ENCODE data around the gene C9orf85. TPM values are rescaled to one million over a fixed set of nuclear protein-coding genes. Genes with fewer than 3 reads are reported as not detected.

The C9orf85 gene
- total RNA-seq, 1 donor from 2014 or later, result 29.3 TPM

- no peak for DNase-seq (ENCODE audit: low spot score)
- Histone ChIP-seq H3K27me3 (no peaks in the 10 kb centered on the region), H3K4me3 (no peak overlapping the region), H3K4me1 (peaks cover 36% of the 10 kb centered on the region), H3F3A (ENCODE audit: low read depth) (peaks cover 16% of the 10 kb centered on the region), H3K9ac (no peak overlapping the region), H3K27ac (peak overlapping the region; percentile 42), H3K4me2 (peak overlapping the region; percentile 47), H3K36me3 (peaks cover 13% of the 10 kb centered on the region), H3K9me3 (ENCODE audit: low read depth) (no peaks in the 10 kb centered on the region), H3K79me2 (ENCODE audit: low read depth) (peaks cover 100% of the 10 kb centered on the region), H2AFZ (replicated peaks) (no peak overlapping the region), H4K20me1 (ENCODE audit: low read depth) (peaks cover 93% of the 10 kb centered on the region)
- no peak overlapping the region for H3K4me3 Mint-ChIP-seq
- peaks cover 53% of the 10 kb centered on the region for H3K36me3 Mint-ChIP-seq
- H3K27me3 Mint-ChIP-seq (ENCODE audit: insufficient read depth, low read depth), result no peaks in the 10 kb centered on the region
- TF ChIP-seq EZH2phosphoT487 (IDR thresholded peaks at IDR 0.05), result no peak
- TF ChIP-seq, protein P1, sequence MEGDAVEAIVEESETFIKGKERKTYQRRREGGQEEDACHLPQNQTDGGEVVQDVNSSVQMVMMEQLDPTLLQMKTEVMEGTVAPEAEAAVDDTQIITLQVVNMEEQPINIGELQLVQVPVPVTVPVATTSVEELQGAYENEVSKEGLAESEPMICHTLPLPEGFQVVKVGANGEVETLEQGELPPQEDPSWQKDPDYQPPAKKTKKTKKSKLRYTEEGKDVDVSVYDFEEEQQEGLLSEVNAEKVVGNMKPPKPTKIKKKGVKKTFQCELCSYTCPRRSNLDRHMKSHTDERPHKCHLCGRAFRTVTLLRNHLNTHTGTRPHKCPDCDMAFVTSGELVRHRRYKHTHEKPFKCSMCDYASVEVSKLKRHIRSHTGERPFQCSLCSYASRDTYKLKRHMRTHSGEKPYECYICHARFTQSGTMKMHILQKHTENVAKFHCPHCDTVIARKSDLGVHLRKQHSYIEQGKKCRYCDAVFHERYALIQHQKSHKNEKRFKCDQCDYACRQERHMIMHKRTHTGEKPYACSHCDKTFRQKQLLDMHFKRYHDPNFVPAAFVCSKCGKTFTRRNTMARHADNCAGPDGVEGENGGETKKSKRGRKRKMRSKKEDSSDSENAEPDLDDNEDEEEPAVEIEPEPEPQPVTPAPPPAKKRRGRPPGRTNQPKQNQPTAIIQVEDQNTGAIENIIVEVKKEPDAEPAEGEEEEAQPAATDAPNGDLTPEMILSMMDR (IDR thresholded peaks at IDR 0.05), result peak; percentile 5
- peaks cover 21% of the 10 kb centered on the region for H3K9me3 Mint-ChIP-seq
- no peak overlapping the region for H3K27ac Mint-ChIP-seq
- H3K4me1 Mint-ChIP-seq, result peaks cover under 1% of the 10 kb centered on the region
These were observed 9.5 kb upstream of the C9orf85 start for GRCh38 chr9:71901695-71902597.

- no peak for TF ChIP-seq EZH2phosphoT487 (IDR thresholded peaks at IDR 0.05)
- TF ChIP-seq, protein P1 (IDR thresholded peaks at IDR 0.05), result no peak
- no peak for TF ChIP-seq EZH2 (IDR thresholded peaks at IDR 0.05)
- peaks cover 16% of the 10 kb centered on the region for H3F3A ChIP-seq (ENCODE audit: low read depth)
- peaks cover 44% of the 10 kb centered on the region for H3K36me3 Mint-ChIP-seq
- H3K4me3 ChIP-seq, result no peak overlapping the region
- H3K36me3 ChIP-seq, result peaks cover 13% of the 10 kb centered on the region
- no peaks in the 10 kb centered on the region for H3K27me3 Mint-ChIP-seq (ENCODE audit: insufficient read depth, low read depth)
- H3K4me1 ChIP-seq, result peaks cover 45% of the 10 kb centered on the region
- H3K79me2 ChIP-seq (ENCODE audit: low read depth), result peaks cover 100% of the 10 kb centered on the region
- H3K27me3 ChIP-seq, result no peaks in the 10 kb centered on the region
- H4K20me1 ChIP-seq (ENCODE audit: low read depth), result peaks cover 95% of the 10 kb centered on the region
- peak overlapping the region; percentile 14 for H3K4me2 ChIP-seq
- H3K9me3 ChIP-seq (ENCODE audit: low read depth), result no peaks in the 10 kb centered on the region
- no peak overlapping the region for H3K4me3 Mint-ChIP-seq
- H3K27ac Mint-ChIP-seq, result no peak overlapping the region
- no peak for DNase-seq (ENCODE audit: low spot score)
- peak overlapping the region; percentile 22 for H3K27ac ChIP-seq
- peaks cover 19% of the 10 kb centered on the region for H3K4me1 Mint-ChIP-seq
- H3K9ac ChIP-seq, result no peak overlapping the region
- no peak overlapping the region for H2AFZ ChIP-seq (replicated peaks)
- peaks cover 16% of the 10 kb centered on the region for H3K9me3 Mint-ChIP-seq
These were observed 7.4 kb upstream of the C9orf85 start for GRCh38 chr9:71904076-71904475.

- H2AFZ ChIP-seq (replicated peaks), result no peak overlapping the region
- peaks cover 30% of the 10 kb centered on the region for H3K4me1 ChIP-seq
- no peak for DNase-seq (ENCODE audit: low spot score)
- H3K27me3 Mint-ChIP-seq (ENCODE audit: insufficient read depth, low read depth), result peaks cover 9% of the 10 kb centered on the region
- H3K79me2 ChIP-seq (ENCODE audit: low read depth), result peaks cover 92% of the 10 kb centered on the region
- peaks cover 13% of the 10 kb centered on the region for H3K36me3 ChIP-seq
- peaks cover 60% of the 10 kb centered on the region for H4K20me1 ChIP-seq (ENCODE audit: low read depth)
- no peak overlapping the region for H3K27ac ChIP-seq
- peak overlapping the region; percentile 89 for H3K9ac ChIP-seq
- H3K36me3 Mint-ChIP-seq, result peaks cover 20% of the 10 kb centered on the region
- peak overlapping the region; percentile 100 for H3K4me3 Mint-ChIP-seq
- TF ChIP-seq, protein P1 (IDR thresholded peaks at IDR 0.05), result no peak
- TF ChIP-seq EZH2 (IDR thresholded peaks at IDR 0.05) (no peak), EZH2phosphoT487 (IDR thresholded peaks at IDR 0.05) (no peak)
- H3K27ac Mint-ChIP-seq, result peak overlapping the region; percentile 97
- H3K4me3 ChIP-seq, result peak overlapping the region; percentile 92
- peaks cover 2% of the 10 kb centered on the region for H3K9me3 Mint-ChIP-seq
- H3K9me3 ChIP-seq (ENCODE audit: low read depth), result no peaks in the 10 kb centered on the region
- no peaks in the 10 kb centered on the region for H3K27me3 ChIP-seq
- peaks cover 39% of the 10 kb centered on the region for H3K4me1 Mint-ChIP-seq
- peak overlapping the region; percentile 96 for H3K4me2 ChIP-seq
- H3F3A ChIP-seq (ENCODE audit: low read depth), result peaks cover 43% of the 10 kb centered on the region
These were observed 2.6 kb upstream of the C9orf85 start for GRCh38 chr9:71908825-71909224.
